GM19043 (cell line): ENCODE data around the gene MTHFD2.
A peak's percentile ranks its signal among the peaks of the same experiment; 100 is the strongest.
"Not testable (repeated sequence)": the region's sequence is repeated elsewhere in the genome, so short reads cannot be mapped to it uniquely, and the experiment has no call there.

Experiments
- ATAC-seq: cut with Tn5 transposase; IDR thresholded peaks from one replicate; pipeline ENCODE4 v1.9.1; 2021; ENCODE audit warnings: low read depth; ENCODE audit not compliant: unreplicated experiment

MTHFD2 gene

GRCh38 chr2:74198461-74199274 is at the start of gene MTHFD2:
MTHFD2 (plus strand) TSS chr2:74198615; CDS start chr2:74198642, 27 bp downstream.
- peak; percentile 82 for ATAC-seq

DNA sequence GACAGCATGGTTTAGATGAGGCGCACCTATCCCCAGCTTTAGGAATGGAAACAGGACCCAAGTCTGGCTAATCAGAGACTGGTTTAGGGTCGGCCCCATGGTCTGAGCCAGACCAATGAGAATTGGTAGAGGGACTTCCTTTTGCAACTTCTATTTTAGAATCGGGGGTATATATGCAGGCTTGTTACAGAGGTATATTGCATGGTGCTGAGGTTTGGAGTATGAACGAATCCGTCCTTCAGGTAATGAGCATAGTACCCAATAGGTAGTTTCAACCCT is 49.2 kb upstream of the MTHFD2 start:
- no peak for ATAC-seq

GRCh38 chr2:74149570-74150319 is 48.7 kb upstream of the MTHFD2 start:
- no peak for ATAC-seq

DNA sequence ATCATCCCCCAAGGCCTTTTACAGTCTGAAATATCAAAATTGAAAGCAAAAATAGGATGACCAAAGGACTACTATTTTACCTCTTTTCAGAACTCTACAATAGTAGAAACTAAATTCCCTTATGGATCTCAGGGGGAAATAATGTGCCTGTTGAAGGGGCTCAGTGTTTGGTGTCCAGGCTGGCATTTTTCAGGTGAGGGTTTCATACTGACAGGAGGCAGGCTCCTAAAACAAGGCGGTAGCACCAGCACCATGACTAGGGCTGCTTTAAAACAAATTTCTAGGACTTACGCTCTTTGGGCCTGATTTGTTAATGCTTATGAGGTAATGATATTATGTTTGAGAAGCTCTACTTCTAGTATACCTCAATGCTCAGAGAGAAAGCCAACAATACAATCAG is 45.5 kb upstream of the MTHFD2 start:
- no peak for ATAC-seq

GRCh38 chr2:74155830-74156229 is 42.6 kb upstream of the MTHFD2 start:
- ATAC-seq: no peak

DNA sequence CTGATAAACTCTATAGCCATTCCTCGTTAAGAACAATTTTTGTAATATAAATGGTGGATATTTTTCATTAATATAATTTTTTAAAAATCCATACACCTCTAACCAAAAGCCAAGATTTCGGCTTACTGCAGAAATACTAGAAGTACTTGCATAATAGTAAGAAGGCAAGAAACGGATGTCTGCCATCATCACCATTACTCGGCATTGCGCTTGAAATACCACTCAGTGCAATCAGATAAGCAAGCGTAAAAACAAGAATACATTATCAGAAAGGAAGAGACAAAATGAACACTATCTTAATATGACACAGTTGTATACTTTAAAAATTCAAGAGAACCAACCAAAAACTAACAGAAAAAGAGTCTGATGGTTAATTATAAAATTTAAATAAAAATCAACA is 35.5 kb upstream of the MTHFD2 start:
- ATAC-seq: no peak

DNA sequence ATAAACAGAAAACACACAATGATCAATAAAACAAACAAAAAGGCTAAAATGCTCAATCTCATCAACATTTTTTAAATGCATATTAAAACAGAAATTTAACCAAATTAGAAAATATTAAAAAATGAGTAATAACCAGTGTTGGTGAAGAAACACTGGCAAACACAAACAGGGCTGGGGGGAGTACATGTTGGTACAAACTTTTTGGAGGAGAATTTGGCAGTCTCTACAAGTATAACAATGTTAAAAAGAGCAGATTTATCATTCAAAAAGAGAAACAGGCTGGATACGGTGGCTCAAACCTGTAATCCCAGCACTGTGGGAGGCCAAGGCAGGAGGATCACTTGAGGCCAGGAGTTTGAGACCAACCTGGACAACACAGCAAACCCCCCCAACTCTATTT is 33.7 kb upstream of the MTHFD2 start:
- ATAC-seq: no peak

DNA sequence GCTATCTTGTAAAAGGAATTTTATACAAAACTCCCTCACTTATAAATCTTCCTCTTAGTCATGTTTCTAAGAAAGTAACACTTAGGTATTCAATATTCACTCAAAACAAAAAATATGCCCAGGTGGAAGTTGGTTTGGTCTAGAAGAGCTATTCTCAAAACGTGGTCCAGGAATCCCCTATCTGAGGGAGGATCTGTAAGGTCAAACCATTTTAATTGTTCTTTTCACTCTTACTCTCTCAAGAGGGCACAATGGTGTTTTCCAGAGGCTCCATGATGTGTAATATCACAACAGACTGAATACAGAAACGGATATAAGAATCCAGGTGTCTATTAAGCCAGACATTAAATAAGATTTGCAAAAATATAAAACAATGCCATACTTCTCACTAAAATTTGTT is 29.7 kb upstream of the MTHFD2 start:
- no peak for ATAC-seq

DNA sequence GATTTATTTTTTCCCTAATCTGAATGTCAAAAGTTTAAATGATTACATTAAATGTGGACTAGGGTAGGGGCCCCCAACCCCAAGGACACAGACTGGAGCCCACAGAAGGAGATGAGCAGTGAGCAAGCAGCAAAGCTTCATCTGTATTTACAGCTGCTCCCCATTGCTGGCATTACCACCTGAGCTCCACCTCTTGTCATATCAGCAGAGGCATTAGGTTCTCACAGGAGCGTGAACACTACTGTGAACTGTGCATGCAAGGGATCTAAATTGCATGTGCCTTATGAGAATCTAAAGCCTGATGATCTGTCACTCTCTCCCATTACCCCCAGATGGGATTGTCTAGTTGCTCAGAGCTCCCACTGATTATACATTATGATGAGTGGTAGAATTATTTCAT is 23.5 kb upstream of the MTHFD2 start:
- ATAC-seq: no peak

GRCh38 chr2:74177696-74178095 is 20.7 kb upstream of the MTHFD2 start:
- no peak for ATAC-seq

DNA sequence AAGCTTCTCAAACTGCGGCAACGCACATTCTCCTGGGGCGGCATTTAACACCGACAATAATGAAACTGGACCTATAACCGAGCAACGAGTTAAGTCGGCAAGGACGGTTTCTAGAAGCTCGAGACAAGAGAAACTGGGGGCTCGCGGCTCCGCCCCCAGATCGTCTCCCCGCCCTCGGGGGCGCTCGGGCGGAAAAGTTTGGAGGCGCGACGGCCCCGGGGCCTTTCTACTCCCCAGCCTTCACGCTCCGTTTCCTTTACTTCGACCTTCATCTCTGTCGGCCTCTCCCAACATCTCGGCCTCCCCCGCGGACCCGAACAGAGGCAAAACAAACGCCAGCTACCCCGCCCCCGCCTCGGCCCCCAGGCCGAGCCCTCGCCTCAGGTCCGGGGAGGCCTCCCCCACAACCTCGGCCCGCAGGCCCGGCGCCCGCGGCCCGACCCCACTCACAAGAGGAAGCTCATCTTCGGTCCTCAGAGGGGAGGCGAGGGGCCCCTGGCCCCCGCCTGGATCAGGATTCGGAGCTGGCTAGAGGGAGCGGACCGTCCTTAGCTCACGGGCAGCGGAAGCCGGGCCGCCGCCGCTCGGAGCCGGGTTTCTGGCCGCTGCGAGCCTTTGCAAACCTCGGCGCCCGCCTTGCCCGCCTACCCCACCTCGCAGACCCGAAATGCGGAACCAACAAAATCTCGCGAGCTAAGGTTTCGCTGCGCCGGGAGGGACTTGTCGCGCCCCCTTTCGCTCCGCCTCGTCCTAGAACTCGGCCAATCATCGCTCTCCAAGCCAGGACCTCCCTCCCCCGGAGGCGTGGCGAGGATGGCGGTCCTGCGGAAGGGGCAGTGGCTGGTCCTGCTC is 20.0 kb upstream of the MTHFD2 start, which contains the start of gene MOB1A:
Gene MOB1A, minus strand, starts transcription at position 669 of the 852 bp plus-strand sequence. Its CDS starts 205 bp downstream, at position 464.
- ATAC-seq: peak; percentile 69

DNA sequence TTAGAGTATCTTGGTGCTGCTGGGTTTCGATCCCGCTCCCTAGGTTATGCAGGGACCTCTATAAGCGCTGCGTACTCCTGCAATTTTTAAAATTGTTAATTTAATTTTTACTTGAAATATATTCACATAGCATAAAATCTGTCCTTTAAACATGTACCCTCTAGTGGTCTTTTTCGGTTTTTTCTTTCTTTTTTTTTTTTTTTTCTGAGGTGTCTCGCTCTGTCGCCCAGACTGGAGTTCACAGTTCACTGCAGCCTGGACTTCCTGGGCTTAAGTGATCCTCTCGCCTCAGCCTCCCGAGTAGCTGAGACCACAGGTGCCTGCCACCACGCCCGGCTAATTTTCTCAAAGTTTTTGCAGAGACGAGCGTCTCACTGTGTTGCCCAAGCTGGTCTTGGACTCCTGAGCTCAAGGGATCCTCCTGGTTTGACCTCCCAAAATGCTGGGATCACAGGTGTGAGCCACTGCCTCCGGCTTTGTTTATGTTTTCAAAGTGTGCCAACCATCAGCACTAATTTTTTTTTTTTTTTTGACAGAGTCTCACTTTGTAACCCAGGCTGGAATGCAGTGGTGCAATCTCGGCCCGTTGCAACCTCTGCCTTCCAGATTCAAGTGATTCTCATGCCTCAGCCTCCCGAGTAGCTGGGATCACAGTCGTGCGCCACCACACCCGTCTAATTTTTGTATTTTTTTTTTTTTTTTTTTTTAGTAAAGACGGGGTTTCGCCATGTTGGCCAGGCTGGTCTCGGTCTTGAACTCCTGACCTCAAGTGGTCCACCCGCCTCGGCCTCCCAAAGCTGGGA is 19.2 kb upstream of the MTHFD2 start:
- peak; percentile 3 for ATAC-seq

DNA sequence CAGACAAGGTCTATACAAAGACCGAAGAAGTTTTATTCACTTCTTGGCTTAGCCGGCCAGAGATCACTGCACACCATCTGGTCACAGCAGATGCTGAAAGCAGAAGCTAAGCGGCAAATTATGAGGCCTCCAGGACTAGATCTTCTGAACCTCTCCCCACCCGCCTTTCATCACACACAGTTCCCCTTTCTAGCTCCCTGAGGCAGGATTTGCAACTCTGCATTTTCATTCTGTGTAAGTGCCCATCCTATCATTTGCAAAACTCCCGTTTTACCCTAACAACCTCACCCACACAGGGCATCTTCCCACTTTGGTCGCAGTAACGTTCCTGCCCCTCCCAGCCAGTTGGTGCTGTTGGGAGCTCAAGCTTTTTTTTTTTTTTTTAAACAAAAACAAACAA is 16.7 kb upstream of the MTHFD2 start:
- ATAC-seq: peak; percentile 38

GRCh38 chr2:74183878-74184277 is 14.5 kb upstream of the MTHFD2 start:
- ATAC-seq: no peak

DNA sequence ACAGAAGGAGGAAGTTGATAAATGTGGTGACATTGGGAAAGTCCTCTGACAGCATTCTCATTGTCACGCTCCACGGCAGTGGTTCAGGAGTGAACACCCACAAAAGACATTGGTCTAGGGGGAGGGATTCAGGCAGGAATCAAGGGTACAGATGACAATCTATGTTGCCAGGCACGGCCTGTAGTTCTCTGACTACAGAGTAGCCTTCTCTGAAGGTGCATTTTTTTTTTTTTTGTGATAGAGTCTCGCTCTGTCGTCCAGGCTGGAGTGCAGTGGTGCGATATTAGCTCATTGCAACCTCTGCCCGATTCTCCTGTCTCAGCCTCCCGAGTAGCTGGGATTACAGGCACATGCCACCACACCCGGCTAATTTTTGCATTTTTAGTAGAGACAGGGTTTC is 12.4 kb upstream of the MTHFD2 start:
- peak; percentile 49 for ATAC-seq

DNA sequence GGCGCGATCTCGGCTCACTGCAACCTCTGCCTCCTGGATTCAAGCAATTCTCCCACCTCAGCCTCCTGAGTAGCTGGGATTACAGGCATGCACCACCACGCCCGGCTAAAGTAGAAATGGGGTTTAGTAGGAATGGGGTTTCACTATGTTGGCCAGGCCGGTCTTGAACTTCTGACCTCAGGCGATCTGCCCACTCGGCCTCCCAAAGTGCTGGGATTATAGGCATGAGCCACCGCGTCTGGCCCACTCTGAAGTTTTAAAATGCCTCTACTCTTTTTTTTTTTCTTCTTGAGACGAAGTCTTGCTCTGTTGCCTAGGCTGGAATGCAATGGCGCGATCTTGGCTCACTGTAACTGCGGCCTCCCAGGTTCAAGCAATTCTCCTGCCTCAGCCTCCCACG is 11.7 kb upstream of the MTHFD2 start:
- ATAC-seq: not testable (repeated sequence)

DNA sequence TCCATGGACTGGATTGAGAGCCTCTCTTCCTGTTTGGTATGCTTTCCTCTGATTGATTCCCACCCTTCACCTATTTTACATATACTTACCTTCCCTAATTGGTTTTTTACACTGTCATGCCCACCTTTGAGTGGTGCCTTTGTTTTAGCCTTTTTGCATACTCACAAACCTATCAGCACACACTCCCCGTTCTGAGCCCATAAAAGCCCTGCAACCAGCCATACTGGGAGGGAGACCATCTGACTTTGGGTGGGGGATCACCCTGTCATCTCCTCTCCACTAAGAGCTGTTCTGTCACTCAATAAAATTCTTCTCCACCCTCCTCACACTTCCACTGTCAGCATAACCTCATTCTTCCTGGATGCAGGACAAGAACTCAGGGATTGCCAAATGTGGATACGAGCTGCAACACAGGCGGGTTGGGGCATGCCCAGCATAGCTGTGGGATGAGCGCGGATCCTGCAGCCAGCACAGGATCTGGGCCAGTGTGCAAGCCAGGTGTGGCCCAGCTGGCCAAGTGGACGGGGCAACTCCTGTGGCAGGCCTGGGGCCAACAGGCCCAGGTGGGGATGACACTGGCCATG is 10.3 kb upstream of the MTHFD2 start:
- ATAC-seq: no peak

DNA sequence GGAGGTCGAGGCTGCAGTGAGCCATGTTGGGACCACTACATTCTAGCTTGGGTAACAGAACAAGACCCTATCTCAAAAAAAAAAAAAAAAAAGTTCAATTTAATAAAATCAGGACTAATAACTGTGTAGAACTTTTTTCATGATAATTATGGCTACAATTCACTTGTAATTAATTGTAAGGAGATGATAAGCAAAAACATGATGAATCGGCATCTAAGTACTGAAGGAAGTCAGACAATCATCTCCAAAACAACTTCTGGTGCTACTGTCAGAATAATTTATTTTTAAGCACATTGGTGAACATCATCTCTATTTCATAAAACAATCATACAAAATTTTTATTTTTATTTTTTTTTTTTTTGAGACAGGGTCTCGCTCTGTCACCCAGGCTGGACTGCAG is 9.7 kb upstream of the MTHFD2 start:
- no peak for ATAC-seq

DNA sequence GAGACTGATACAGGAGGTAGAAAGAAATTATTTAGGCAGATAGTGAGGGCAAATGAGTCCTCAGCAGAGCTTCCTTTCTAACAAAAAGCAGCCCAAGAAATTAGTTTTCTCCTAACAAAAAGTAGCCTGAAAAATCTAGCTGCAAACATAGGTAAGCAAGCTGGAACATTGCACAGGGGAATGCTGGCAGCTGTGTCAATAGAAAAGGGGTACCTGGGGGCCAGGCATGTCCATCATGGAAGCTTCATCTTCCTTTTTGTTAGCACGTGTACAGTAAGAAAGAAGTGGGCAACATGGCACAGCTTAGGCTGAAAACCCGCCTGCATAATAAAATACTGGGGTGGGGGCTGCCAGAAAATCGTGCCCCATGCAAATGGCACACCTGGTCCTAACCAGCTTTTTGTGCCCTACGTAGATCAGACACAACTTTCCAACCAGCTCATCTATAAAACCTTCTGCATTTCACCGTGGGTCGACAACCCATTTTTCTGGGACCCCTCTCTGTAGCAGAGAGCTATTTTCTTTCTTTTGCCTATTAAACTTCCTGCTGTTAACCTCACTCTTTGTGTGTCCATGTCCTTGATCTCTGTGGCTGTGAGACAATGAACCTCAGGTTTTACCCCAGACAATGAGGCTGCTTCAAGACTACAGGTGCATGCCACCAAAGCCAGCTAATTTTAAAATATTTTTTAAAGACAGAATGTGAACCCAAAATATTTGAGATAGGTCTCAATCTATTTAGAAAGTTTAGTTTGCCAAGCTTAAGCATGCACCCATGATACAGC is 6.6 kb upstream of the MTHFD2 start:
- no peak for ATAC-seq
